ENCODE measurements around the gene CAST.

GRCh38 chr5:96706433-96707111, 44.4 kb downstream of the CAST start:
- no peak for TF ChIP-seq CTCF (IDR thresholded peaks at IDR 0.05)
- TF ChIP-seq POLR2A (IDR thresholded peaks at IDR 0.05): no peak

Data from lower leg skin (tissue), 3 donors.